PFSK-1 (cell line): Measurements from ENCODE around the gene NBEA.

Experiments used
- POLR2AphosphoS5 ChIP-seq: IDR thresholded peaks from 2 replicates; pipeline ENCODE4 v1.6.1; 2012; ENCODE audit warnings: low read depth, mild to moderate bottlenecking, control low read depth, low read length, moderate library complexity
- REST ChIP-seq, 2 experiments: IDR thresholded peaks; 2 replicates each; pipeline versions ENCODE4 v1.6.1 to v1.8.0; 2011 to 2012; ENCODE audit warnings: low read depth in 2 of 2, low read length in 2 of 2, control low read depth in 1 of 2, inconsistent platforms in 1 of 2, mild to moderate bottlenecking in 1 of 2, moderate library complexity in 1 of 2; ENCODE audit not compliant: insufficient read depth in 1 of 2
- SIN3A ChIP-seq: IDR thresholded peaks from 2 replicates; pipeline ENCODE4 v1.6.1; 2012; ENCODE audit warnings: mild to moderate bottlenecking, low read length, moderate library complexity, borderline replicate concordance; ENCODE audit not compliant: insufficient read depth
- TAF1 ChIP-seq: IDR thresholded peaks from 2 replicates; pipeline ENCODE4 v1.6.1; 2012; ENCODE audit warnings: low read length, control low read depth, borderline replicate concordance; ENCODE audit not compliant: insufficient read depth

- TF ChIP-seq REST (IDR thresholded peaks at IDR 0.05; ENCODE audit: insufficient read depth in 1 of 2, low read depth in 2 of 2, low read length in 2 of 2) (no peak), POLR2AphosphoS5 (no peak), SIN3A (no peak), TAF1 (no peak)
Measured at GRCh38 chr13:35092751-35093150, 150.7 kb downstream of the NBEA start.
